ENCODE results near the gene ST8SIA6.
"Not testable (repeated sequence)": the region's sequence is repeated elsewhere in the genome, so short reads cannot be mapped to it uniquely, and the experiment has no call there.

The ST8SIA6 gene

DNA sequence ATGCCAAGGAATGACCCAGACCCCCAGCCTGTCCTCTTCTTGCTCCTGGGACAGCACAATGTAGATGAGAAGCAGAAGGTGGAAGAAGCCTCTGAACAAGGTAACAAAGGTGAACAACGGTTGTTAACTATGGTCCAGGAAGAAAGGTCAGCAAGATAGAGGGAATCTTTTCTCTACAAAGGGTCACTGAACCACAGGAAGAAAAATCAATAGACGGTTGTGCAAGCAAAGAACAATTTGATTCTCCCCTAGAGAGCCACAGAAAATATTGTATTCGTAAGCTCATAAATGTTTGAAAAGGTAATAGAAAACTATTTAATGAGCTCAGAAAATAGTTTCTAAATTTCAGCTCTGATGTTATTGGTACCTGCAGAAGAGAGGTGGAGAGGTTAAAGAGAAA, 111.3 kb downstream of the ST8SIA6 start:
- DNase-seq (ENCODE audit: low spot score) = no peak

DNA sequence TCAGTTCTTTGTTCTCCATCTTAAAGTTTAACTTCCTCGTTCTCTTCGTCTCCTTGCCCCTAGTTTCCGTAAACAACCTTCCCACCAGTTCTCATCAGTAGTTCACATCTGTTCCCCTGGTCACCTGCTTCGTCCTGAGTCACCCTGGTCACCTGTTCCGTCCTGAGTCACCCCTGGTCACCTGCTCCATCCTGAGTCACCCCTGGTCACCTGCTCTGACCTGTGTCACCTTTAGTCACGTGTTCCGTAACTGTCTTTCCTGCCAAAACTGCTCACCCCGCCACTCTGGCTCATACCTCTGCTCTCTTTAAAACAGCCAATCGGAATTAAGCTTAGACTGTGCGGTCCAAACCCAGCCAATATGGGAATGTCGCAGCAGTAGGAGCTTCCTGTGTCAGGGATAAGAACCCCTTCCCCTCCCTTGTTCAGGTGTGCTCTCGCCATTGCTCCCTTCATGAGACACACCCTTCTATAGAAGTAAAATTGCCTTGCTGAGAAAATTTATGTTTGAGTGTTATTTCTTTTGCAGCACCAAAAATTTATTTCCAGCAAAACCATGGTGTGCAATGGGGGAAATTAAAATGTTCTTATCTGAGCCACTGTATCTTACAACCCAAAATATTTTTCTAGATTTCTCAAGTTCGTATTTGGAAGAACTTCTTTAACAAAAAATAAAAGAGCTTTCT, 114.1 kb downstream of the ST8SIA6 start:
- no peak for DNase-seq (ENCODE audit: low spot score)

DNA sequence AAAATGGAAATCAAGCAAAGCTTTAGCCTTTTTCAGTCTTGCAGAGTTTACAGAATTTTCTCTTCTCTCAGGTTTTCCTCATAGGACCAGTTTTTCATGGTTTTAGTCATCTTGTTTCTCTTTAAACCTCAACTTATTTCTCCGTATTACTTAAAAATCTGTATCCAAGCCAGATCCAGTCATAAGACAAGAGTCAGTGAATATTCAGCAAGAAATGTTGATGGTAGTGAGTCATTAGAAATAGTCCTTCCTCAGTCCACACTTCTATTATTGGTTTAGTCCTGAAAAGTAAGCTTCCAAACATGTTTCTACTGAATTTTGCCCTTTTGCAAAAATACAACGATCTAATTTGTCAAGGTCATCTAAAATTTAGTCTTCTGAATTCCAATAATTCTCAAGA, 119.3 kb downstream of the ST8SIA6 start:
- DNase-seq (ENCODE audit: low spot score) = peak; percentile 79

DNA sequence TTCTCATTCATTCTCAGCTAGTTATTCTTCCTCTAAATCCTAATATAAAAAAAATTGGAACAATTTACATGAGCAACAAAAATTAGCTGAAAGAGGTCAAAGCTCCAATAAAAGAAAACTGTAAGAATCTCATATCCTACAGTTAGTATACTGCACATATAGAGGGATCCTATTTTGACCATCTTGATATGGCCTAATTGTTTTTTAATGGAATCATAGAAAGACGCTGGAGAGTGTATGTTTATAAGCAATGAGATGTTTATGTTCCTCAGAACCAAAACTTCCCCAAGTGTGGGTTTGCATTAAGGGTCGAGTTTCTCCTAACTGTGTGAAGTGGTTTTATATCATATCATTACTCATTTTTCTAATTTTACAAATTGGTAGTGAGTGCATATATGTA, 123.9 kb downstream of the ST8SIA6 start:
- no peak for DNase-seq (ENCODE audit: low spot score)

DNA sequence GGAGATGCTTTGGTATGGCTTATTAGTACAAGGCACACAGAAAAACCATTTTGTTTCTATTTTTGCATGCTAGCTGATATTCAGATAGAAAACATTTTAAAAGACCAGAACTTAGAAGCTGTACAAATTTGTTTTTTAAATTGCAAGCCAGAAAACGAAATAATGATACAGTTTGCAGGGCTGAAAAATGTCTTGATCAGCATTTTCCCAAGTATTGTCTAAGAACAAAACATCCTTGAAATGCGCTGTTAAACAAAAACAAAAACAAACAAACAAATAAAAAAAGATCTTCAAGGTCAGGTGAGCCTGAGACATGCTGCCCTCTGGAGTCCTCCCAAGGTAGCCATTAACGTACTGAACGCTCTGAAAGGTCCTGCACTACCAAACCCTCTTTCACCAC, 128.0 kb downstream of the ST8SIA6 start:
- DNase-seq (ENCODE audit: low spot score) = no peak

DNA sequence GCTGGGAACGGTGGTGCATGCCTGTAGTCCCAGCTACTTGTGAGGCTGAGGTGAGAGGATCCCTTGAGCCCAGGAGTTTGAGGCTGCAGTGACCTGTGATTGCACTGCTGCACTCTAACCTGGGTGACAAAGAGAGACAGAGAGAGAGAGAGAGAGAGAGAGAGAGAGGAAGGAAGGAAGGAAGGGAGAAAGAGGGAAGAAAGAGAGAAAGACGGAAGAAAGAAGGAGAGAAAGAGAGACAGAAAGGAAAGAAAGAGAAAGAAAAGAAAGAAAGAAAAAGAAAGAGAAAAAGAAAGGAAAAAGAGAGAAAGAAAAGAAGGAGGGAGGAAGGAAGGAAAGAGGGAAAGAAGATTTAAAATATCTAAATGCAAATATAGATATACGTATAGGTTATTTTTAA, 132.4 kb downstream of the ST8SIA6 start:
- DNase-seq (ENCODE audit: low spot score) = not testable (repeated sequence)

DNA sequence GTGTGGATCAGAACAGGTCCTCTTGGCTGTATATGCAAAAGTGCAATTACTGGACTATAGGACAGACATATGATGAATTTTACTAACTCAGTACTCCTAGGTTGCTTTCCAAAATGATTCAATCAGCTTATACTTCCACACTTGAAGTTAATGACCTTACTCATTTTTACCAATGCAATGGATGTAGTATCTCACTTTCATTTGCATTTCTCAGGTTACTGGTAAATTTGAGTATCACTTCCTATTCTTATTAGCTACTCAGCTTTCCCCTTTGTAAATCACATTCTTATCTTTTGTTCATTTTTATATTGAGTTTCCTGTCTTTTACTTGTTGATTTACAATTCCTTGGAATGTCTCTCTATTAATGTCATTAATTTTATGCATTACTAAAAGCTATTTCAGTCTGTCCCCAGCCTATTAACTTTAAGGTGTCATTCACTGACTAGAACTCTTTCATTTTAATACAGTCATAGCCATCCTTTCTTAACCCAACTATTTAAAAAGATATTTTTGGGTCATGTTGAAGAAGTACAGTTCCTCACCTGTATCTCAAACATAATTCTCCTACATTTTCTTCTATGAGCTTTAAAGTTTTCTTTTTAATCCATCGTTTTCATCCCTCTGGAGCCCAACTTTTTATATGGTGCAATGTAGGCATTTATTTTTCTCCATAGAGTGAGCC, 137.8 kb downstream of the ST8SIA6 start:
- no peak for DNase-seq (ENCODE audit: low spot score)

DNA sequence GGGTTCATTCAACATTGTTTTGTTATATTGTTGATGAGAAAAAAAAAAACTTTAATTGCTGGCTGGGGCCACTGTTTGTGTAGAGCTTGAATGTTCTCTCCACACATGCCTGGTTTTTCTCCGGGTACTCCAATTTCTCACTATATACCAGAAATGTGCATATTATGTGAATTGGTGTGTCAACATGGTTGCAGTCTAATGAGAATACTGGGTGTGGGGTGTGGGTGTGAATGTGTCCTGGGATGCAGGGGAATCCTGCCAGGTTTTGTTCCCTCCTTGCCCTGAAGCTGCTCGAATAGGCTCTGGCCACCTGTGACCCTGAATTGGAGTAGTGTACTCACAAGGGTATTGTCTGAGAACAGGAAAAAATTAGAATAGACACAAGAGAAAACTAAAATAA, 145.0 kb downstream of the ST8SIA6 start:
- DNase-seq (ENCODE audit: low spot score) = no peak

DNA sequence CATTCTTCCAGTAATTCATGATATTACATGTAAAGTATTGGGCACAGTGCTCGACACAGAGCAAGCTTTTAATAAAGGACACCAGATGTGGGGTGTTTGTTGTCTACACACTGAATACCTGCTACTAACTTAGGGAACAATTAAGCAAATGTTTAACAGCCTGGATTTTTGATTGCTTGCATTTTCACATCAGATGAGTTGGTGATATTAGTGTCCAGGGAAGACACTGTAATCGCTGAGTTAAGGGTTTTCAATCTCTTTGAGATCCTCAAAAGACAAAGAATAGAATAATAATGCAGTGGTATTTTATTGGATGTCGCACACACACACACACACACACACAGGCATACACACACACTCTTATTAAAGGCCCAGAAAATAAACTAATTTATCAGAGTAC, 147.3 kb downstream of the ST8SIA6 start:
- DNase-seq (ENCODE audit: low spot score) = no peak

DNA sequence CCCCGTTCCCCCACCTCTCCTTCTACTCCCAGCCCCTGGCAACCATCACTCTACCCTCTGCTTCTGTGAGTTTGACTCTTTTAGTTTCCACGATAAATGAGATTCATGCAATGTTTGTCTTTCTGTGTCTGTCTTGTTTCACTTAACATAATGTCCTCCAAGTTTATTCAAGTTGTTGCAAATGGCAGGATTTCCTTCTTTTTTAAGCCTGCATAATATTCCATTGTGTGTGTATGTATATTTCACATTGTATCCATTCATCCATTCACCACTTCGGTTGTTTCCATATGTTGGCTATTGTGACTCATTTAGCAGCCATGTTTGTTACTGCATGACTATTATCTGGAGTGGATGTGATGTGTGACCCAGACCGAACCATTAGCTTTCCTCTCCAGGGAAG, 162.0 kb downstream of the ST8SIA6 start:
- DNase-seq (ENCODE audit: low spot score) = no peak

DNA sequence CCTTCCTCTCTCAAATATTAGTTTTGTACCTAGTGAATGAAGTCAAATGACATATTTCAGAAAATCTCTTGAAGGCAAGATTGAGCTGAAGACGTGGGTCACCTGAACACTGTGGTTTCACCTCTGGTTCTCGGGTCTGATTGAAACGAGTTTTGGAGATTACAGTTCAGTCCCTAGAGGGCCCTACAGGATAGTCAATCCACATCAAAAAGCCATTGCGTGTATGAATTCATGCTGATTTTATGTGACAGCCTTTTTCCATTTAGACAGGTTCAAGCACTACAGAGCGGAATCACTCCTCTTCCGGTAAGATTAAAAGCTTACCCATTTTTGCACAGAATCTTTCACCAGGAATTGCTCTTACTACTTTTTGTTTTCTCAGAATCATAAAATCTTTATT, 164.2 kb downstream of the ST8SIA6 start:
- no peak for DNase-seq (ENCODE audit: low spot score)

DNA sequence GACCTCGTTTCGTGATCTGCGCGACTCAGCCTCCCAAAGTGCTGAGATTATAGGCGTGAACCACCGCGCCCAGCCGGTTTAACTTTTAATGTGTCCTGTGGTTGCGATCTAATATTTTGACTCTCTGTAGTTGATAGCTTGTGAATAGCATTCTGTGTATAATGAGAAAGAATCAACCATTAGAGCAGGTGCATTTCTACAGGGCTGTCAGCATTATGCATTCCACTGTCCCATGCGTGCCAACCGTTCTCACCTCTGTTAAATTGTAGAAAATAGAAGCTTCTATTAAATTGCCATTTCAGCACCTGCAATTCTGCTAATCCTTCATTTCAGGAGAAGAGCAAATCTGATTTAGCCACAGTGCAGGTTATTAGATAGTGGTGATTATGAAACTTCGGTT, 164.6 kb downstream of the ST8SIA6 start:
- DNase-seq (ENCODE audit: low spot score) = no peak

DNA sequence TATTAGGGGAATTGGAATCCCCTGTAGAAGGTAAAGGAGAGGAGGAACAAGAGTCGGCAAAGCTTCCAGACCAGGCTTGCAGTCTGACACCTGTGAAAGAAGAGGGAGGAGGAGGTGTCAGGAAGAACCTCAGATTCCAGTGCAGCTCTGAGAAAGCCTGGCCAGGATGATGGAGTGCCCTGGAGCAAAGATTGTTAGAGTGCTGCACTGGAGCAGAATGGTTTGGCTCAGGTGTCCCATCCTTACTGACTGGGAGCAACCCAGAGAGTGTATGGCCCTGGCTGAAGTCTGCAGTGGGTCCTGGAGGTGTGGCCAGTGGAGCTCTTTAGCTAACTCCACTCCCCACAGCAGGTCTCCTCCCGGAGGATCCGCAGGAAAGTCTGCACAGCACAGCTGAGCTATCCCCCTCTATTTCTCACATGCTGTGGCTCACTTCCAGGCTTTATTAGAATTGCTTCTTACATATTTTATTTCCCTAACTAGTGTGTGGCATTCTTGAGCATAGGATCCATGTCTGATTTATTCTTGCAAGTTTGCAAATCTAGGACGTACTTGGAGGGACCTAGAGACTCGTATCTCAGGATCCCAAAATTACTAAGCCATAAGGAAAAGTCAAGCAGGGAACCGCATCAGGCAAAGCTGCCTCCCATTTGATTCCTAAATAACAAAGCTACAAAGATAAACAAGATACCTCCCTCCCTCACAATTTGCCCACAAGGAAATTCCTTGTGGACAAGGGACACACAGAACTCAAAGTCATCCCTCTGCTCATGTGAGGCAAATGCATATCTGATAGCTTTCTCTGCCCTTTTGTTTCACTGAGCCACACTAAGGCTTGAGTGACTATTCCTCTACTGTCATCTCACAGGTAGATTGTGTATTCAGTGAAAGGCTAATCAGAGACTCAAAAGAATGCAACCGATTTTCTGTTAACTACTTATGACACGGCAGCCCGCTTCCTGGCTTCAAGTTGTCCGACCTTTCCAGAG, 167.5 kb downstream of the ST8SIA6 start:
- DNase-seq (ENCODE audit: low spot score) = no peak

DNA sequence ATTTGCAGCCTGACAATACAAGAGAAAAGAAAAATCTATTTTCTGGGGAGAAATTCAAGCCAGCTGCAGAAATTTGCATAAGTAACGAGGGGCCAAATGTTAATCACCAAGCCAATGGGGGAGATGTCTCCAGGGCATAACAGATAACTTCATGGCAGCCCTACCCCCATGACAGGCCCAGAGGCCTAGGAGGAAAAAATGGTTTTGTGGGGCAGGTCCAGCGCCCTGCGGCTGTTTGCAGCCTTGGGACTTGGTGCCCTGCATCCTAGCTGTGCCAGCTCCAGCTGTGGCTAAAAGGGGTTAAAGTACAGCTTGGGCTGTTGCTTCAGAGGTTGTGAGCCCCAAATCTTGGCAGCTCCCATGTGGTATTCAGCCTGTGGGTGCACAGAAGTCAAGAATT, 172.1 kb downstream of the ST8SIA6 start:
- no peak for DNase-seq (ENCODE audit: low spot score)

DNA sequence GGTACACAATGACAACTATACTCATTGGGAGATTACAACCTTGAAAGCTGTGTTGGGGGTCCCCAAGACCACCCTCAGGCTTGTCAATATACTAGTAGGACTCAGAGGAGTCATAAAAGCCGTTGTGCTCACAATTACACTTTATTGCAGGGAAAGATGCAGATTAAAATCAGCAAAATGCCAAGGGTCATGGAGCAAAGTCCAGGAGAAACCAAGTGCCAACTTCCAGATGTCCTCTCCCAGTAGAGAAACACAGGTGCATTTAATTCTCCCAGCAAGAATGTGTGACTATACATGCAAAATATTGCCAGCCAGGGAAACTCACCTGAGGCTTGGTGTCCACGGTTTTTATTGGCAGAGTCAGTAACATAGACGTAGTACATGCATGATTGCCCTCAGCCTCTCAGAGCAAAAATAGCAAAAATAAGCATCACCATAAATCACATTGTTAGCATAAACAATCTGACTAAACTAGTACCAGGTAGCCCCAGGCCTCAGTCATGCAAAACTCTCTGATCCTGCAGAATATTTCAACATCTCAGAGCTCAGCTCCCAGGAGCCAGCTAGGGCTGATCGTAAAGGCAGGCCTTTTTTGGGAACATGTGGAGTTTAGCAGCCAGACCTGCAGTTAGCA, 175.7 kb downstream of the ST8SIA6 start:
- DNase-seq (ENCODE audit: low spot score) = no peak

DNA sequence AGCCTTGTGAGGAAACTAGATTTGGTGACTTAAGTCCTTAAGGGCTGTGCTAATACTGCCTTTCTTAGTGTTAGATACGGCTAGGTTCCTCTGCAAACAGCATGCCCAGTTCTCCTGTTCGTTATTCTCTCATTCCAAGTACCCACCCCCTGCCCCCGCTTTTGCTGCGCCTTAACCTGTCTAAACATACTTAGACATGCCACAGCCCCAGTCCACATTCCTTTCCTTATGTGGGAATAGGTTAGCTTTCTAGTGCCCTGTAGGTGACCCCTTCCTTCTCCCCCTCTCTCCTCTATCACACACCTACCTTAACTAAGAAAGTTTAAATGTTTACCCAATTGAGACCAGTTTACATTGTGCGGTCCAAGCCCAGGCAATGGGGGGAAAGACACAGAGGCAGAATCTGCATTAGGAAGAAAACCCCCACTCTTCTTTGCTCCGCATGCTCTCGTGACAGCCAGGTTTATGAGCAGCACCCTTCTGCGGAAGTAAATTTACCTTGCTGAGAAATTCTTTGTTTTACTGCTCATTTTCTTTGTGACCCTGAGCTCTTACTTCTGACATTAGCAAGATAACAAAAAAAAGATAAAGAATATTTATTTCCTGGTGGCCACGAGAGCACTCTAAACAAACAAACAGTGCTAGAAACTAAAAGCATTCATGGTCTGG, 177.5 kb downstream of the ST8SIA6 start:
- no peak for DNase-seq (ENCODE audit: low spot score)

DNA sequence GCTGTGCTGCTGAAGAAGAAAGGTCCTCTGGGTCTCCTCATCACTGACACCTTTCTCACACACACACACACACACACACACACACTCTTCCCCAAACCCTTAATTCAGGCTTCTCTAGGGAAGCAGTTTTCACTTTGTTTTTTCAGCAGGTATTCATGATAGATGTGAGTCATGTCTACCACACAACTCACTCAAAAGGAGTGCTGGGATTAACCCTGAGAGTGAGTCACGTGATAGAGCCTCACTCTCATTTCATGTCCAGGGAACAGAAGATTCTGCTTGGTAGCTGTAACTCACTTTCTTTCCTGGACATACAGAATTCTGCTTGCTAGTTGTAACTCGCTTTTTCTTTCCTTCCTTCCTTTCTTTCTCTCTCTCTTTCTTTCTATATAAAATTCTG, 181.0 kb downstream of the ST8SIA6 start:
- peak; percentile 25 for DNase-seq (ENCODE audit: low spot score)

DNA sequence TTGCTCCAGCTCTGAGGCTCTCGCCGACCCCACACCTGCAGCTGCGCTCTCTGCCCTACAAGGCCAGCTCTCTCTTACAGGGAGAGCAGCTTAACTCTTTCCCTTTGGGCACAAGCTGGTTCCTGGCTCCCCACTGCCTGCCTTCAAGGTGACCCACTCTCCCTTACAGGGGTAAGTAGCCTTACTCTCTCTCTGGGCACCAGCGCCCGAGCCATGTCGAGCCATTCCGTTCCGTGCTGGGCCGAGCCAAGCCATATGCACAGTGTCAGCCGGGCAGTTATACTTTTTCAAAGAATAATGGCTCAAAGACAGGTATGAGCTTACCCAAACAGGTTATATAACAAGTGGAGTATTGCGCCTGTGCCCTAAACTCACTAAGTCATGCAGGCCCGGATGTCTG, 181.7 kb downstream of the ST8SIA6 start:
- DNase-seq (ENCODE audit: low spot score) = no peak
